G401 (cell line): Measurements from ENCODE around the gene THSD1. TPM values are rescaled to one million over a fixed set of nuclear protein-coding genes. Genes with fewer than 3 reads are reported as not detected.

Source experiments
- total RNA-seq: library from RNA; depleted of rRNA; stranded (reverse); fragments of >200 nt; shearing (Covaris generic); gene quantifications from 2 replicates; pipeline ENCODE4 v1.2.3, GENCODE V29; 2014; rRNA removed

The THSD1 gene
- total RNA-seq, 1 experiment from 2014 or later: 1.3 TPM

Other genes with a start within 250 kb of the THSD1 start
- gene NEK3, start 246.6 kb downstream of the THSD1 start, total RNA-seq: 22.2 and 22.5 TPM in 2 replicates
- gene VPS36, start 44.5 kb upstream of the THSD1 start, total RNA-seq: 12.6 and 21.2 TPM in 2 replicates
- 42.8 and 75.3 TPM in 2 replicates for gene CKAP2, start 49.3 kb upstream of the THSD1 start, total RNA-seq
- 1.7 and 2.3 TPM in 2 replicates for gene HNRNPA1L2, start 236.3 kb upstream of the THSD1 start, total RNA-seq
- 18.2 and 31.3 TPM in 2 replicates for gene SUGT1, start 246.7 kb upstream of the THSD1 start, total RNA-seq